Measurements from ENCODE around the gene OLFML3.

The OLFML3 gene

GRCh38 chr1:114024049-114024448, 44.8 kb downstream of the OLFML3 start:
- DNase-seq (ENCODE audit: low spot score), result peak; percentile 48

DNA sequence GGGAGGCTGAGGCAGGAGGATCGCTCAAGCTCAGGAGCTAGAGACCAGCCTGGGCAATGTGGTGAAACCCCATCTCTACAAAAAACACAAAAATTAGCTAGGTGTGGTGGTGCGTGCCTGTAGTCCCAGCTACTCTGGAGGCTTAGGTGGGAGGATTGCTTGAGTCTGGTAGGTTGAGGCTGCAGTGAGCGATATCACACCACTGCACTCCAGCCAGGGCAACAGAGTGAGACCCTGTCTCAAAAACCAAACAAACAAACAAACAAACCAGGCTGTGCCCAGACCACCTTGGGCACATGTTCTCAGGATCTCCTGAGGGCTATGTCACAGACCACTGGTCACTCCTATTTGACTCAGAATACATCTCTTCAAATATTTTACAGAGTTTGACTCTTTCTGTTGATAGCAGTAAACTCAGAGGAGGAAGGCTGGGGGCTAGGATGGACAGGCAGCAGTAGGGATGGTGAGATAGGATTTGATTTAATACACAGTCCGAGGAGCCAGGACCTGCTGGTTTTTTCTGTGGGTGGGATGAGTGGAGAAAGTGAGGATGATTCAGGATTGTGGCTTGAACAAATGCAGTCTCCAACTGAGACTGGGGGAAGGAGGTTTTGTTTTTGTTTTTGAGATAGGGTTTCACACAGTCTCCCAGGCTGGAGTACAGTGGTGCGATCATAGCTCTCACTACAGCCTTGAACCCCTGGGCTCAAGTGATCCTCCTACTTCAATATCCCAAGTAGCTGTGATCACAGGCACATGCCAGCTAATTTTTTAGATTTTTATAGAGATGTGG, 46.5 kb downstream of the OLFML3 start:
- no peak for DNase-seq (ENCODE audit: low spot score)

DNA sequence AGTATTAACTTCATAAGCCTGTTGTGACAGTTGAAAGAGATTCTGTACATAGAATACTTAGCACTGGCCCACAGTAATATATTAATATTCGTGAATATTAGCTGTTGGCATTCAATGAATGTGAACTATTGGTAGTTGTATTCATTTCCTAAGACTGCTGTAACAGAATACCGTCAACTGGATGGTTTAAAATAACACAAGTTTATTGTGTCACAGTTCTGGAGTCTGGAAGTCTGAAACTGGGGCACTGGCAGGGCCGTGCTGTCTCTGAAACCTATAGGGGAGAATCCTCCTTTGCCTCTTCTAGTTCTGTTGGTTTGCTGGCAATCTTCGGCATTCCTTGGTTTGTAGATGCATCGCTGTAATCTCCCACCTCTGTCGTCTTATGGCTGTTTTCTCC, 47.5 kb downstream of the OLFML3 start:
- DNase-seq (ENCODE audit: low spot score), result no peak
